GM21381 (cell line): ENCODE data around the gene TCP1.
A peak's percentile ranks its signal among the peaks of the same experiment; 100 is the strongest.
"Not testable (repeated sequence)": the region's sequence is repeated elsewhere in the genome, so short reads cannot be mapped to it uniquely, and the experiment has no call there.

Experiments used
- ATAC-seq: cut with Tn5 transposase; IDR thresholded peaks from one replicate; pipeline ENCODE4 v1.9.1; 2021; ENCODE audit warnings: mild to moderate bottlenecking, moderate library complexity; ENCODE audit not compliant: unreplicated experiment

TCP1 gene

DNA sequence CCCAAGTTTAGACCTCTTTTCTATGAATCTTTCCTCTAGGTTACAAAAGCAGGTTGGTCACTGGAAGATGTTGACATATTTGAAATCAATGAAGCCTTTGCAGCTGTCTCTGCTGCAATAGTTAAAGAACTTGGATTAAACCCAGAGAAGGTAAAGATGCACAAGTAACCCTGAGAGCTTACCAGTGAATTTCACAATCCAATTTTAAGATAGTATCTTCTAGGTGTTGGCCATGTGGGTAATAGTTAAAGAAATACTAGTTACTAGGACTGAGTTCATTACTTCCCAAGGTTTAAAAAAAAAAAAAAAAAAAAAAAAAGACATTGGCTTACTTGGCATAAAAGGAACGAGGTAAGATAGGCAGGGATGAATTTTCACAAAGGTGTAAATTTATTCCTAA is 11.3 kb downstream of the TCP1 start:
- ATAC-seq: no peak

DNA sequence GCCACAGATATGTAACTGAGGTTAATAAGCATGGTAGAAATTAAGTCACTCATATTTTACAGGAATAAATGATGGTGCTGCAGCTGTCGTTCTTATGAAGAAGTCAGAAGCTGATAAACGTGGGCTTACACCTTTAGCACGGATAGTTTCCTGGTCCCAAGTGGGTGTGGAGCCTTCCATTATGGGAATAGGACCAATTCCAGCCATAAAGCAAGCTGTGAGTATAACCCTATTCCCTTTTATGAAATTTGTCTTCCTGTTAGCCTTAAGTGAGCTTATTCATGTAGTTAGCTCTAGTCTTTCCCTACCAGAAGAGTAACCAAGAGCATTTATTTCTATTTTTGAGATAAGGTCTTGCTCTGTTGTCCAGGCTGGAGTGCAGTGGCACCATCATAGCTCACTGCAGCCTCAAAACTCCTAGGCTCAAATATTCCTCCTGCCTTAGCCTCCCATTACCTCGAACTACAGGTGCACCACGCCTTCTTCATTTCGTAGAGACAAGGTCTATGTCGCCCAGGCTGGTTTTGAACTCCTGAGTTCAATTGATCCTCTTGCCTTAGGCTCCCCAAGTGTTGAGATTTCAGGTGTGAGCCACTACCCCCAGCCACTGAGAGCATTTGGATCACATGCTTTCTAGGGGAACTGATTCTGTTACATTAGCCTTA is 12.0 kb downstream of the TCP1 start:
- no peak for ATAC-seq

DNA sequence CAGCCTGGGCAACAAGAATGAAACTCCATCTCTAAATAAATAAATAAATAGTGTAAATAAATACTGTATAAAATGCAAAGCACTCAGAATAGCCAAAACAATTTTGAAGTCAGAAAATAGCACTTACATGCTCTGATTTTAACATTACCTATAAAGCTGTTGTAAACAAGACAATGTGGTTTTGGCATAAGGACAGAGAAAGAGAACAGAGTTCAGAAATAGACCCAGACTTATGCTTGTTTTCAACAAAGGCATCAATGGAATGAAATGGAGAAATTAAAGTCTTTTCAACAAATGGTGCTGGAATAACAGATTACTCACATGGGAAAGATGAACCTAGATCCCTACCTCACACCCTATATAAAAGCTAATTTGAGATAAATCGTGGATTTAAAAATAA is 17.2 kb downstream of the TCP1 start:
- no peak for ATAC-seq

DNA sequence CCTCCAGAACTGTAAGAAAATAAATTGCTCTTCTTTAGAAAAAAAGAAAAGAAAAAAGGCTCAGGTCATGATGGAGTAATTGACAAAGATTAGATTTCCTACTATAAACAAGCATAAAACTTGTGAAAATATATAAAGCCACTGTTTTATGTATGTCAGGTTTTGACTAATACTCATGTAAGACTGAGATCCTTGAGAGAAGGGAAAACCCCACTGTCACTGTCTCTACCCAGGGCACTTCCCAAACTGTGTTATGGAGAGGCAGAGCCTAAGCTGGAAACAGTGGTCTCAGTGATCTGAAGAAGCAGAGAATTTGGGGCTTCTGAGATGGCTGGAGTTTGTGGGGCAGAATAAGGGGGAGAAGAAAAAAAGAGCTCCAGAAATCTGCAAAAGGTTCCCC is 19.9 kb downstream of the TCP1 start:
- no peak for ATAC-seq

DNA sequence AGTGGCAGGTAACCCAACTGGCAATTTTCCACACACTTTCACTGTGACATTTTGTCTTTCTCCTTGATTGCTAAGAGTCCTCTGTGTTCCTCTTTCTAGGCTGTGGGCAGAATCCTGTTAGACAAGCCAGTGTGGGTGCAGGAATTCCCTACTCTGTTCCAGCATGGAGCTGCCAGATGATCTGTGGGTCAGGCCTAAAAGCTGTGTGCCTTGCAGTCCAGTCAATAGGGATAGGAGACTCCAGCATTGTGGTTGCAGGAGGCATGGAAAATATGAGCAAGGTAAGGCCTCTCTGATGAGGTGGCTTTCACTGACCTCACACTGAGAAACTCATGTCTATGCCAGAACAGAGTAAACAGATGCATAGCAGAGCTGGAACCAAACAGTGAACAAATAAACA is 22.5 kb downstream of the TCP1 start:
- ATAC-seq: no peak

- ATAC-seq: peak; percentile 0
Observed at GRCh38 chr6:159762681-159763293, 26.6 kb downstream of the TCP1 start.

DNA sequence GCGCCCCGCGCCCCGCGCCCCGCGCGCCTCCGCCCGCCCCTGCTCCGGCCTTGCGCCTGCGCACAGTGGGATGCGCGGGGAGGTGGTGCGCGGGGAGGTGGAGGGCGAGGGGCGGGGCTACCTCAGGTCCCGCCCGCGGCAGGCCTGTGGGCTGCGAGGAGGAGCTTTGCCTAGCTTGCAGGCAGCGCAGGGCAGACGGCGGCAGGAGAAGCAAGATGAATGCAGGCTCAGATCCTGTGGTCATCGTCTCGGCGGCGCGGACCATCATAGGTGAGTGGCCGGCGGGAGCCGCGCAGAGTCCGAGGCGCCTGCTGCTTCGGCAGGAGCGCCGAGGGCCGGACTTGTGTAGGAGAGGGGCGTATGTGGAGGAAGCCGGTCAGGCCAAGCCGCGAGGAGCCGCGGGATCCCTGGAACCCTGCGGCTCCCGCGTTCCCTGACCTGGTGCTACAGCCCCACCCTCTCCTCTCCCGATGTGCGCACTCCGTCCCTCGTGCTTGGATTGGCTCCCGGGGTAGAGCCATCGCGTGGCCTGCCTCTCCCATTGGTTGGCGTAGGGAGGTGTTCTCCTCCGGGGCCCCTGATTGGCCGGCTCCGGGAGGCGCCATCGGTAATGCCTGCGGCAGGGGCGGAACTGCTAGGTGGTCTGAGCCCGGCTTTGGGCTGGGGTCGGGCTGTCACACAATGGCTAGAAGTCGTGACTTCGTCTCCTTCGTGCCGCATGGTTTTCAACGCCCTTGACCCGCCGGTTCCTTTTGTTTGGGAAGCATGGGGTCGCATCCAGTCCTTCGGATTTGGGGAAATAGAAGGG is 27.3 kb downstream of the TCP1 start, which contains the start of gene ACAT2:
ACAT2 (plus strand) TSS at position 173 of the 808 bp plus-strand sequence; CDS start at position 216, 43 bp downstream.
- peak; percentile 95 for ATAC-seq

GRCh38 chr6:159761129-159761872 is 28.1 kb downstream of the TCP1 start:
- no peak for ATAC-seq

- no peak for ATAC-seq
Observed at GRCh38 chr6:159760602-159761057, 28.8 kb downstream of the TCP1 start.

DNA sequence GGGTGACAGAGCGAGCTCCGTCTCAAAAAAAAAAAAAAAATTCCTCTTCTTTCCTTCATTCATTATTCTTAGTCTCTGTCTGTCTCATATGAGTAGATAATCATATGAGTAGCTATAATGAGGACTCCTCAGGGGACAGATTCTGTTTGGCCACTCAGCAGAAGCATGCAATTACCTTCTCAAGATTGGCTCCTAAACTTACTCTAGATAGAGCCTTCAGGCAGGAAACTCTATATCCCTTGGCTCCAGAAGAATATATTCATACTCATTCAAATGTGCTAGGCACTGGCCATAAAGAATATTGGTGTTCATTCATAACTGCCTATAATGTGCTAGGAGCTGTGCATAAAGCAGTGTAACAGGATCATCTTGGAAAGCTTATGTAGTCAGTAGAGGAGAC is 29.8 kb downstream of the TCP1 start:
- no peak for ATAC-seq

- no peak for ATAC-seq
Observed at GRCh38 chr6:159758031-159759001, 31.1 kb downstream of the TCP1 start.

- no peak for ATAC-seq
Observed at GRCh38 chr6:159756508-159756907, 32.9 kb downstream of the TCP1 start.

- ATAC-seq: no peak
Observed at GRCh38 chr6:159754959-159755914, 34.2 kb downstream of the TCP1 start.

DNA sequence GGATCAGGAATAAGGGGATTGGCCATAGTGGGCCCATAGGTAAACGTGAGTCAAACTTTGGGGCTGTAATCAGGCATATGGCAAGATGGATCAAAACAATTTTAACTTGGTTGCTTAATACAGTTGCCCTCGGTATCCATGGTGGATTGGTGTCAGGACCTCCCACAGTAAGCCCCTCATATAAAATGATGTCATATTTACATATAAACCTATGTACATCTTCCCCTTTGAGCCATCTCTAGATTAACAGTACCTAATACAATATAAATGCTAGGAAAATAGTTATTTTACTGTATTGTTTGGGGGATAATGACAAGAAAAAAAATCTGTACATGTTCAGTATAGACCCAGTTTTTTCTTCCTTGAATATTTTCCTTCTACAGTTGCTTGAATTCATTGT is 35.0 kb downstream of the TCP1 start:
- ATAC-seq: no peak

GRCh38 chr6:159753081-159753872 is 36.1 kb downstream of the TCP1 start:
- ATAC-seq: no peak

DNA sequence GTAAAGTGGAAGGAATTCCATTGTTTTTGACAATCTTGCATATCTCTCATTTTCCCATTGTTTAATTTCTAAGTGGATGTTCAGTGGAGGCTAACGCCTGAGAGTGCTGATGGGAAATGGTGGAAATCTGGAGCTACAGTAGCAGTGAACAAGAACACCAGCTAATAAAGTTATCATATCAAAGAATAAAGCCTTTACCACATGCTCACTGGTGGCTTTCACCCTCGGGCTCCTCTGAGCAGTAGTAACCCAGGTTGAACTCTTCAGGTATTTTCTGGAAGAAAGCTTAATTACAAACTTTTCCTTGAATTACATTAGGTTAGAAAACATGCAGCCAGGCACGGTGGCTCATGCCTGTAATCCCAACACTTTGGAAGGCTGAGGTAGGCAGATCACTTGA is 38.0 kb downstream of the TCP1 start:
- ATAC-seq: no peak

DNA sequence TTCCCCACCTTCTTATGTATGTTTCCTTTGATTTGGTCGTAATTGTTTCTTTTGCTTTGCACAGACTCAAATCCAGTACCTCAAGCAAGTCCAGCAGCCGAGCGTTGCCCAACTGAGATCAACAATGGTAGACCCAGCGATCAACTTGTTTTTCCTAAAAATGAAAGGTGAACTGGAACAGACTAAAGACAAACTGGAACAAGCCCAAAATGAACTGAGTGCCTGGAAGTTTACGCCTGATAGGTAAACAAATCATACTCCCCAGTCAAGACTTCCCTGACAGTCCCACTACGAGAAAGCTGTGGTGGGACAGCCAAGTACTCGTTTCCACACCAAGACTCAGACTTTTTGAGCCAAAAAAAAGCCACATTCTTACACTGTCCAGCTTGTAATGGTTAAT is 41.3 kb downstream of the TCP1 start:
- ATAC-seq: not testable (repeated sequence)

DNA sequence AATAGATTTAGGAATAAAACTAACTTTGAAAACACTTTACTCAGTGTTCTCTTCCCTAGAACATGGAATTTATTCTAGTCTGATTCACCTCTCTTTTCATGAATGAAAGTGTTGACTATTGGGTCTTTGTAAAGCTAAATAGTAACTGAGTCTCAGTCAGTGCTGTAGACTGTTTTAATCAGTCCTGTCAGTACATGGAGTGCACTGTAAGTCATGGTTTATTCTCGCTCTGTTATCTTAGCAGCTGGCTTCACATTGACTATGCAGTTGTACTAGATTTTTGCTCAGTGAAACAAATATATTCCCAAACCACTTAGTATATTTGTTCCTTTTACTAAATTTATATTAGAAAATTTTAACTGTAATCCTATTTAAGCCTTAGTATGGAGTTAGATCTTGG is 42.6 kb downstream of the TCP1 start:
- ATAC-seq: no peak
